GM21360 (cell line): Measurements from ENCODE around the gene NIFK.
"Not testable (repeated sequence)": the region's sequence is repeated elsewhere in the genome, so short reads cannot be mapped to it uniquely, and the experiment has no call there.

Experiments used
- ATAC-seq: cut with Tn5 transposase; IDR thresholded peaks from one replicate; pipeline ENCODE4 v1.9.1; 2021; ENCODE audit warnings: mild to moderate bottlenecking, moderate library complexity; ENCODE audit not compliant: unreplicated experiment

NIFK gene

DNA sequence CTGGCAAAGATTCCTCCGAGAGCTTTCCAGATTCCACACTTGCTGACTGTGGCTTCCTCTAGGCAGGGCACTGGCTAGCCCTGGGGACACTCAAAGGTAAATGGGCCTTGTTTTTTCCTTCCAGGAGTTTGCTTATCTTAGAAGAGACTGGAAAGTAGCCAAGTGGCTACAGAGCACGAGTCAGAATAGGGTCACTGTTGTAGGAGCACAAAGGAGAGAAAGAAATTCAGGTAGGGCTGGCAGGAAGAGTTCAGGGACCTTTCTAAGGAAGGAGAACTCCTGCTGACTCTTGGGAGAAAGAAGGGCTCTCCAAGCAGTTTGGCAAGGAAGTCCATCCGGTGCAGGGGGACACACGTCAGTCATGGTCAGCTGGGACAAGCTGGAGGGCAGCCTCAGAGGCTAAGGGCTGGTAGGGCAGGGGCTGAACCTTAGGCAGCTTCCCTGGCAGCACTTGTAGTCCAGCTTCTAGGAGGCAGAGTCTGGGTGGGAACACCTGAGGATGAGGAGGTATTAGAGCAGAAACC lies 39.5 kb downstream of the NIFK start:
- no peak for ATAC-seq

DNA sequence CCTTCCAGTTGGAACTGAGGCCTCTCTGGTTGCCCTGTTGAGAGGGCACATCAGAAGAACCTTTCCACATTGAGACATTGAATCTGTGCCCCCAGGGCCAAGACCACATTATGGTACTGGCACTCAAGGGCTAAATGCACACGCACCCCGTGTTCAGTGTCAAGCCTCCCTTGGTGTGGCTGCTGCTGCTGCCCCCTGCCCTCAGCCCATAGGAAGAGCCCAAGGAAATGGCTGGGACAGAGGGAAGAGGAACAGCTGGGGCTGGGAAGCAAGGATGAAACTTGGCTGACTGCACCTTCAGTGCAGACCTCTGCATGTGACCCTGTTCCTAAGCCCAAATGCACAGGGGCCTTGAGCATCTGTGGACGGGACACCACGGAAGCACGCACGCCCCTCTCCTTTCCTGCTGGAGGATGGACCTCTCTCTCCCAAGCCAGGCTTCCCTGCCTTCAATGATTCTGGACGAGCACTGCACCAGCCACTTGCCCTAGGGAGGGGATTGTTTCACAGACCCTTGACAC lies 40.2 kb downstream of the NIFK start:
- ATAC-seq: no peak

DNA sequence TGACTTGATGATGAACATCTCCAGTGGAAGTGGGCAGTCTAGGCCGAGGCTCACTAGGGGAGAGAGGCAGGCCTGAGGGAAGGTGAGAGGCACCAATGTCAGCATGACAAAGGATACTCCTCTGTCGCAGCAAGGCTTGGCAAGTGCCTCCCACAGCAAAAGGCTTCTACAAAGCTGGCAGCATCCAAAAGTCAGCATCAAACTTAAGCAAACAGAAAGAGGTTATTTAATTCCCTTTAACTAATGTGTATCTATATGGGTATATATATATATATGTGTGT lies 41.6 kb downstream of the NIFK start:
- no peak for ATAC-seq

DNA sequence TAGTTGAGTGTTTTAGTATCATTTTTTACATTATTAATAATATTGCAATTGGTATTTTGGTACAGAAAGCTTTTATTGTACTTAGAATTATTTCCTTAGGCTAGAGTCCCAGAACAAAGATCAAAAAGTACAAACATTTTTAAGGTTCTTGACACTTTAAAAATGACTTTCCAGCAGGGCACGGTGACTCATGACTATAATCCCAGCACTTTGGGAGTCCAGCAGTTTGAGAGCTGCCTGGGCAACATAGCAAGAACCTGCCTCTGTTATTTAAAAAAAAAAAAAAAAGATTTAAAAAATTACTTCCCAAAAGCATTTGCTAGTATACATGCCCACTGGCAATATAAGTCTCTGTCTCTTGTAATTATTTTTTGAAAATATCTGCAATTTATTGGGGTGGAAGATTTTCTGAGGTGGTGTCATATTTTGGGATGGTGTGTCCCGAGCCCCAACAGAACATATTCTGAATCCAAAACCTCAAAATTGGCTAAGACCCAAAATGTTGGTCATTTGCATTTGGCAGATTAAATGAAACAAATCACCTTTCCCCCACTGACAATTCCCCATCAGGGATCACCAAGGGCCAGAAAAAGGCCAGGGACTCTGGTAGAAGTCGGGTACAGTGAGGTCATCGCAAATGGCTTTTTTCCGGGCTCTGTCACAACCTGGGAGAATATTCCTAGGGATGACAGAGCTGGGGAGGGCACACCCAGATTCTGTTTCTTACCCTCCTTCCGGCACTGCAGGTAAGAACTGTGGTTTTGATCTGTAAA lies 42.1 kb downstream of the NIFK start:
- ATAC-seq: no peak

DNA sequence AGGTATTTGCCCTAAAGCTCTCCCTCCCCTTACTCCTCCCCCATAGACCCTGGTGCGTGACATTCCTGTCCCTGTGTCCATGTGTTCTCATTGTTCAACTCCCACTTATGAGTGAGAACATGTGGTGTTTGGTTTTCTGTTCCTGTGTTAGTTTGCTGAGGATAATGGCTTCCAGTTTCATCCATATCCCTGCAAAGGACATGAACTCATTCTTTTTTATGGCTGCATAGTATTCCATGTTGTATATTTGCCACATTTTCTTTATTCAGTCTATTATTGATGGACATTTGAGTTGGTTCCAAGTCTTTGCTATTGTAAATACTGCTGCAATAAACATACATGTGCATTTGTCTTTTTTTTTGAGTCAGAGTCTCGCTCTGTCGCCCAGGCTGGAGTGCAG lies 46.1 kb downstream of the NIFK start:
- ATAC-seq: not testable (repeated sequence)

DNA sequence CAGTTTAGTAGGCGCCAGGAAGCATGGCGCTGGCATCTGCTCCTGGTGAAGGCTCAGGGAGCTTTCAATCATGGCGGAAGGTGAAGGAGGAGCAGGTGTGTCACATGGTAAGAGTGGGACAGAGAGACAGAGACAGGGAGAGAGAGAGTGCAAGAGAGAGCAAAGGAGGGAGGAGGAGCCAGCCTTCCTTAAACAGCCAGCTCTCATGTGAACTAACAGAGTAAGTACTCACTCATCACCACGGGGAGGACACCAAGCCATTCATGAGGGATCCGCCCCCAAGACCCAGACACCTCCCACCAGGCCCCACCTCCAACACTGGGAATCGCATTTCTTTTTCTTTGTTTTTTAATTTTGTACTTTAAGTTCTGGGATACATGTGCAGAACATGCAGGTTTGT lies 46.6 kb downstream of the NIFK start:
- ATAC-seq: no peak

DNA sequence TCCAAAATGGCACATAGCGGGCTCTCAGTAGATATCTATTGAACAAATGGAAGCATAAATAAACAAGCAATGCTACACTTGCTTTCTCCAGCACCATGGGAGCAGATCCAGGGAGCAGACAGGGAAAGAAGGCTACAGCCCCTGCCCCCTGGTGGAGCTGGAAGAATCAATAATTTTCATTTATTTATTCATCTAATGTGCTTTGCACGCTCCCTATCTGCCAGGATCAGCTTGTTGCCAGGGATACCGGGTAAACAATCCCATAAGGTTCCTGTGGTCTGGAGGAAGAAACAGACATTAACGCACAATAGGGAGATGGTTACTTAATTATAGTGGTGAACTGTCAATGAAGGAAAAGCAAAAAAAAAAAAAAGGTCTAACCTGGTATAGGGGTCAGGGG lies 47.3 kb downstream of the NIFK start:
- no peak for ATAC-seq

DNA sequence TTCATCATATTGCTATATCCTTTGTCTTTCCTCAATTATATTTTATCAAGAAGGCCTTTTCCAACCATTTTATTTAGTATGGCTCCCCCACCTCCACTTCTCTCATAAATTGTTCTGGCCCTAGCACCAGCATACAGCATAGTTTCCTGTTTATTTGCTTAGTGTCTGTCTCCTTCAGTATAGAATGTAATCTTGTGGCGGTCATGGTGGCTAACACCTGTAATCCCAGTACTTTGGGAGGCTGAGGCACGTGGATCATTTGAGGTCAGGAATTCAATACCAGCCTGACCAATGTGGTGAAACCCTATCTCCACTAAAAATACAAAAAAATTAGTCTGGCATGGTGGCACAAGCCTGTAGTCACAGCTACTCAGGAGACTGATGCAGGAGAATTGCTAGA lies 47.9 kb downstream of the NIFK start:
- no peak for ATAC-seq

DNA sequence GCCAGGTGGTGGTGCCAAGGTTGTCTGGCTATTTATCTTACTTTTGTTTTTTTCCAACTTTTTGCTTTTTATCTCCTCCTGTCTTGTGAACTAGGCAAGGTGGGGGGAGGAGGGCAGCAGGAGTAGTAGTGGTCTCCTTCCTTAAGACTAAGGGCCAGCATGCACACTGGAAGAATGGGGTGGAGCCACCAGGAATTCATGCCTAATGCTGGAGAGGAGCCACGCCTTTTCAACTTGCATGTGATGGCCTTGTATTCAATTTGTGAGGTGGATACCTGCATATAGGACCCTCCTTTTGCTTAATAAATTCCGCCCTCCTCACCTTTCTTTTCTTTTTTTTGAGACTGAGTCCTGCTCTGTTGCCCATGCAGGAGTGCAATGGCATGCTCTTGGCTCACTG lies 49.8 kb downstream of the NIFK start:
- ATAC-seq: no peak

DNA sequence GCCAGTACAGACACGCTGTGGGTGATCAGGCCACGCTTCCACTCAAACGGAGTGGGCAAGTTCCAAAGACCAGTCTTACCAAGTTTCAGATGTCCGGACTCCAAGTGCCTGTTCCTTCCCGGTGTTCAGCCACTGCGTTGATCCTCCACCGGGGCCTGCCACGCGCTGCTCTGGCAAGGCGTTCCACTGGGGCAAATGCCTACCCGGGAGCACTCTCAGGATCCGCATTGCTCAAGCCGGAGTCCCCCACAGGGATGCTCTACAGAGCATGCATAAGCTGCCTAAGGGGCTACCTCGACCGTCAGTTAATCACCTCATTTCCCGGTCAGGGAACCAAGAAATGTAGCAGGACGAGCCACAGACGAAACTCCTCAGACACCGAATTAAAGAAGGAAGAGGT lies 50.5 kb downstream of the NIFK start:
- ATAC-seq: no peak

DNA sequence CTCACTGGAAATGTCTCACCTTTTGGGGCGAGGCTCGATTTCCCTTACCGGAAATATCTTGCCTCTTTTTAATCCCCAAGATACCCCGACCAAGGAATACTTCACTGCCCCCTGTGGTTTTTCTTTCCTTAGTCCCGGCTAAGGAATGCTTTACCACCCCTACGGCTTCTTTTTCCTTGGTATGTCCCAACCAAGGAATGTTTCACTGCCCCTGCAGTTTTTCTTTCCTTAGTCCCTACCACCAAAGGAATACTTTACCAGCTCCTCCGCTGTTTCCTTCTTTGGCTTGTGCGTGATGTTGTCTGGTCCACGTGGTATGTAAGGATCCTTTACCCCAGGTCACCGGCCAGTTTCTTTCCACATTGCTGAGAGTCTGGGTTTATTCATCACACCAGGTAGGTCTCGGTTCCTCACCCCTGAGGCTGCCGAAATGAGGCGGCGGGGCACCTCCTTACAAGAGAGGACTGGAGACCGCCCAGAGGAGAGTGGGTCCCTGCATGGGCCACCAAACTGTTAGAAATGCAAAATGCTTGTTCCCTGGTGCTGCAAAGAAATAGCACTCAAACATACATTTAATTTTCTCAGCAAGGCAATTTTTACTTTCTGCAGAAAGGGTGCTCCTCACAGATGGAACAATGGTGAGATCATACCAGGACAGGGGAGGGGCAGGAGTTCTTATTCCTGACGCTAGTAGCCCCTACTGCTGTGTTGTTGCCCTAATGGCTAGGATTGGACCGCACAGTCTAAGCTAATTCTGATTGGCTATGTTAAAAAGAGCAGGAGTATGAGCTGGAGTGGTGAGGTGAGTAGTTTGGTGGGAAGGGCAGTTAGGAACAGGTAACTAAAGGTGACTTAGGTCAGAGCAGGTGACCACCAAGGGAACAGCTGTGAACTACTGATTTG lies 54.0 kb downstream of the NIFK start:
- no peak for ATAC-seq

DNA sequence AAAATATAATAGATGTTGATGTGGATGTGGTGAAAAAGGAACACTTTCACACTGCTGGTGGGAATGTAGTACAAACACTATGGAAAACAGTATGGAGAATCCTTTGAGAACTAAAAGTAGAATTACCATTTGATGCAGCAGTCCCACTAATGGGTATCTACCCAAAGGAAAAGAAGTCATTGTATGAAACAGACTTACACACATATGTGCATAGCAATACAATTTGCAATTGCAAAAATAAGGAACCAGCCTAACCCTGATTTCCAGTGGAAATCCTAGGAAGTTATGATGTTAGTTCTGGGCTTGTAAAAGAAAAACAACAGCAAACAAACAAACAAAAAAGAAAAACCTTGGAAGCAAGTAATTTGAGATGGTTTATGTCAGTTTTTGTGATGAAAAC lies 58.8 kb downstream of the NIFK start:
- ATAC-seq: no peak
